Measurements from ENCODE around the gene TRIO. TPM values are rescaled to one million over a fixed set of nuclear protein-coding genes. Genes with fewer than 3 reads are reported as not detected.
"Not testable (repeated sequence)": the region's sequence is repeated elsewhere in the genome, so short reads cannot be mapped to it uniquely, and the experiment has no call there.

TRIO gene
- total RNA-seq, 2 experiments from 2014 or later = 3.6 to 4.6 TPM

DNA sequence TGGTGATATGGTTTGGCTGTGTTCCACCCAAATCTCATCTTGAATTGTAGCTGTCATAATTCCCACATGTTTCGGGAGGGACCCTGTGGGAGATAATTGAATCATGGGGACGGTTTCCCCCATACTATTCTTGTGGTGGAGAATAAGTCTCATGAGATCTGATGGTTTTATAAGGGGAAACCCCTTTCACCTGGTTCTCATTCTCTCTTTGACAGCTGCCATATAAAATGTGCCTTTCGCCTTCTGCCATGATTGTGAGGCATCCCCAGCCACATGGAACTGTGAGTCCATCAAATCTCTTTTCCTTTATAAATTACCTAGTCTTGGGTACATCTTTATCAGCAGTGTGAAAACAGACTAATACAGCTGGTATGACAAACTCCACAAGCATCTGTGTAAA, 411.1 kb downstream of the TRIO start:
- DNase-seq; H3K27ac Mint-ChIP-seq; H3K27me3 Mint-ChIP-seq (ENCODE audit: low read depth); H3K36me3 Mint-ChIP-seq (ENCODE audit: low read depth); CTCF ChIA-PET; H3K4me3 Mint-ChIP-seq; H3K9me3 Mint-ChIP-seq; intact Hi-C loops (cut with micrococcal nuclease); H3K4me1 Mint-ChIP-seq (ENCODE audit: low read depth): not testable (repeated sequence)

DNA sequence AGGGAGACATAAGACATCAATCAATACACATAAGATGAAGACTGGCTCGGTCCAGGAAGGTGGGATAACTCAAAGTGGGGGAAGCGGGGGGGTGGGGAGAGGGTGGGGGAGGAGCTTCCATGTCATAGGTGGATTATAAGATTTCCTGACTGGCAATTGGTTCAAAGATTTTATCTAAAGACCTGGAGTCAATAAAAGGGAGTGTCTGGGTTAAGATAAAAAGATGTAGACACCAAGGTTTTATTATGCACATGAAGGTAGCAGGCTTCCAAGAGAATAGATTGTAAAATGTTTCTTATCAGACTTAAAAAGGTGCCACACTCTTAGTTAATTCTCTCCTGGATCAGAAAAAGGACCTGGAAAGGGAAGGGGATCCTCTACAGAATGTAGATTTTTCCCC, 412.9 kb downstream of the TRIO start:
- no peak overlapping the region for H3K4me3 Mint-ChIP-seq
- no peak overlapping the region for H3K27ac Mint-ChIP-seq
- CTCF ChIA-PET = no interaction called here
- H3K9me3 Mint-ChIP-seq = peaks cover 2% of the 10 kb centered on the region
- peaks cover 14% of the 10 kb centered on the region for H3K4me1 Mint-ChIP-seq (ENCODE audit: low read depth)
- no peaks in the 10 kb centered on the region for H3K27me3 Mint-ChIP-seq (ENCODE audit: low read depth)
- no peak for DNase-seq
- H3K36me3 Mint-ChIP-seq (ENCODE audit: low read depth) = no peaks in the 10 kb centered on the region
- intact Hi-C loops (cut with micrococcal nuclease) = no loop called here

DNA sequence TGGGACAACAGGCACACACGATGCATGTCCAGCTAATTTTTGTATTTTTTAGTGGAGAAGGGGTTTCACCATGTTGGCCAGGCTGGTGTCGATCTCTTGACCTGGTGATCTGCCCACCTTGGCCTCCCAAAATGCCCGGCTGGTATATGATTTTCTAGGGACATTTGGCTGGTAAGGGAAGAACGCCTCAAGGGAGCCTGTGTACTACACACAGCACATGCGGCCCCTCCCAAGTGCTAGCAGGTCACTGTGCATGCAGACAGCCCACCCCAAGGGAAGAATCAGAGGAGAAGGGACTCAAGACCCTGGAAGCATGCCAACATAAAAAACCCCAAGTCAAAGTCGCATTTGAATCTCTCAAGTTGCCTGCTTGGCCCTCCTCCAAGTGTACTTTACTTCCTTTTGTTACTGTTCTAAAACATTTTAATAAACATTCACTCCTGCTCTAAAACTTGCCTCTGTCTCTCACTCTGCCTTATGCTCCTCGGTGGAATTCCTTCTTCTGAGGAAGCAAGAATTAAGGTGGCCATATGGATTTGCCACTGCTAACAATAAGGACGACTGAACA, 414.1 kb downstream of the TRIO start:
- CTCF ChIA-PET = no interaction called here
- no peak overlapping the region for H3K27ac Mint-ChIP-seq
- no peaks in the 10 kb centered on the region for H3K27me3 Mint-ChIP-seq (ENCODE audit: low read depth)
- no peak overlapping the region for H3K4me3 Mint-ChIP-seq
- H3K36me3 Mint-ChIP-seq (ENCODE audit: low read depth) = no peaks in the 10 kb centered on the region
- DNase-seq = no peak
- intact Hi-C loops (cut with micrococcal nuclease) = no loop called here
- peaks cover 14% of the 10 kb centered on the region for H3K4me1 Mint-ChIP-seq (ENCODE audit: low read depth)
- peaks cover 2% of the 10 kb centered on the region for H3K9me3 Mint-ChIP-seq

DNA sequence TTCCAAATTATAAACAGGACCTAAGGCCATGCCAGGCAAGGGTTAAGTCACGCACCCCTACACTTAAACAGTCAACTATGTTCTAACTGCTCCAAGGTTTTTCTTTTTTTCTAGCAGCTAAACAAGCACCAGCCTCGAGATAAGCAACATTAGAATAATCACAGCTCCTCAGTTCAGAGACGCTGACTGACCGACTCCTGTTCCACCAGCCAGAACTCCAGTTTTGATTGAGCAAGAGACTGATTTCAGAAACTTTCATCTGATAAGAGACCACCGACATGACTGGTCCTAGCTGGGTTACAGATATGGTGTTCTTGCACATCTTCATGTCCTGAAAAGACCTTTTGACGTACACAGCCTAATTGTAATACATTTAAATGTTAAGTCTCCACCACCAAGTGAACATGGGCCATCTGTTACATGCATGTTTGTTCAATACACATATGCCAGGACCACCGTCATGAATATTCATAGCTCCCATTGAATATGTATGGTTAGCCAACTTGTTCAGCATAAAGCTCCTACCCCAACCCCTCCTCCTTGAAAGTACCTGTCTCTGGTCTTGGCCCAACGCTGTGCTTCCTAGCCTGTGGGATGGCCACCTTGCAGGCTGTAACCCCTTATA, 414.8 kb downstream of the TRIO start:
- Mint-ChIP-seq H3K4me1 (ENCODE audit: low read depth) (peaks cover 14% of the 10 kb centered on the region), H3K4me3 (no peak overlapping the region), H3K9me3 (peaks cover 2% of the 10 kb centered on the region), H3K36me3 (ENCODE audit: low read depth) (no peaks in the 10 kb centered on the region), H3K27ac (no peak overlapping the region), H3K27me3 (ENCODE audit: low read depth) (no peaks in the 10 kb centered on the region)
- intact Hi-C loops (cut with micrococcal nuclease) = no loop called here
- CTCF ChIA-PET = no interaction called here
- no peak for DNase-seq

Other genes with a start within 250 kb of the TRIO start
- not detected for gene DNAH5, start 198.7 kb upstream of the TRIO start, total RNA-seq

All from activated naive CD4-positive, alpha-beta T cell treated with anti-CD3 and anti-CD28 coated beads for 36 hours (primary cell).